Body of pancreas (tissue), 4 donors: ENCODE data around the gene COL8A1. TPM values are rescaled to one million over a fixed set of nuclear protein-coding genes. Genes with fewer than 3 reads are reported as not detected.

Experiments used
- ATAC-seq: fragments of 150-250 bp; one replicate; pipeline ENCODE4 v1.9.1; 2016
- DNase-seq, 4 donors: peaks; one replicate each; pipeline ENCODE4 v3.0.0-alpha.2; 2019
- H3K27ac ChIP-seq, 4 donors: fragments of 200-600 bp; sonication (generic); 1 replicate in 3 of 4; 2 replicates in 1 of 4; pipeline versions ENCODE4 v1.5.1 to v1.6.1; 2016 to 2019; ENCODE audit warnings: mild to moderate bottlenecking in 1 of 4, mixed read lengths in 1 of 4, moderate library complexity in 1 of 4
- H3K27me3 ChIP-seq, 2 donors: fragments of 200-600 bp; sonication (generic); one replicate each; pipeline ENCODE4 v1.6.0; 2016; ENCODE audit warnings: mild to moderate bottlenecking in 1 of 2
- H3K36me3 ChIP-seq, 2 donors: fragments of 200-600 bp; sonication (generic); replicated peaks in 1 of 2; 2 replicates each; pipeline ENCODE4 v1.5.1; 2016; ENCODE audit warnings: low read depth in 2 of 2; ENCODE audit not compliant: insufficient read depth in 1 of 2
- H3K4me1 ChIP-seq: fragments of 200-600 bp; sonication (generic); one replicate; pipeline ENCODE4 v1.6.0; 2016
- H3K4me3 ChIP-seq, 2 donors: fragments of 200-600 bp; sonication (generic); 1 replicate in 1 of 2; 2 replicates in 1 of 2; pipeline ENCODE4 v1.5.1; 2016 to 2019
- H3K9me3 ChIP-seq, 3 donors: fragments of 200-600 bp; sonication (generic); 1 replicate in 2 of 3; 2 replicates in 1 of 3; pipeline ENCODE4 v1.5.1; 2016
- POLR2A ChIP-seq, 3 donors: fragments of 450-650 bp; IDR thresholded peaks; one replicate each; pipeline ENCODE4 v1.6.1; 2016; ENCODE audit warnings: antibody characterized with exemption in 3 of 3, mild to moderate bottlenecking in 2 of 3
- WGBS, 2 donors: methylation state at CpG; one replicate each; pipeline ENCODE4 v1.1.5; 2017; 5-methylcytosine and 5-hydroxymethylcytosine counted together
- intact Hi-C: fragments of 100-400 bp; cut with DNase I; formaldehyde crosslinking; loops from one replicate; pipeline ENCODE4 v1.15.1; 2023
- total RNA-seq, 2 donors: library from RNA; depleted of rRNA; stranded (reverse); fragments of >200 nt; gene quantifications; one replicate each; pipeline ENCODE4 v1.1.0, GENCODE V29; 2016
- TF ChIP-seq, protein P1 (sequence below), 7 experiments: fragments of 450-650 bp in 4 of 7; fragments of 200-600 bp in 3 of 7; sonication (generic) in 3 of 7; IDR thresholded peaks; one replicate each; pipeline ENCODE4 v1.5.1; 2016 to 2019; ENCODE audit warnings: antibody characterized with exemption in 7 of 7

The COL8A1 gene
- total RNA-seq, 2 donors from 2014 or later, result 0.99 to 5.4 TPM

GRCh38 chr3:99693636-99694035, 55.2 kb downstream of the COL8A1 start:
- H3K36me3 ChIP-seq, result no peaks in the 10 kb centered on the region
- TF ChIP-seq, protein P1, sequence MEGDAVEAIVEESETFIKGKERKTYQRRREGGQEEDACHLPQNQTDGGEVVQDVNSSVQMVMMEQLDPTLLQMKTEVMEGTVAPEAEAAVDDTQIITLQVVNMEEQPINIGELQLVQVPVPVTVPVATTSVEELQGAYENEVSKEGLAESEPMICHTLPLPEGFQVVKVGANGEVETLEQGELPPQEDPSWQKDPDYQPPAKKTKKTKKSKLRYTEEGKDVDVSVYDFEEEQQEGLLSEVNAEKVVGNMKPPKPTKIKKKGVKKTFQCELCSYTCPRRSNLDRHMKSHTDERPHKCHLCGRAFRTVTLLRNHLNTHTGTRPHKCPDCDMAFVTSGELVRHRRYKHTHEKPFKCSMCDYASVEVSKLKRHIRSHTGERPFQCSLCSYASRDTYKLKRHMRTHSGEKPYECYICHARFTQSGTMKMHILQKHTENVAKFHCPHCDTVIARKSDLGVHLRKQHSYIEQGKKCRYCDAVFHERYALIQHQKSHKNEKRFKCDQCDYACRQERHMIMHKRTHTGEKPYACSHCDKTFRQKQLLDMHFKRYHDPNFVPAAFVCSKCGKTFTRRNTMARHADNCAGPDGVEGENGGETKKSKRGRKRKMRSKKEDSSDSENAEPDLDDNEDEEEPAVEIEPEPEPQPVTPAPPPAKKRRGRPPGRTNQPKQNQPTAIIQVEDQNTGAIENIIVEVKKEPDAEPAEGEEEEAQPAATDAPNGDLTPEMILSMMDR (IDR thresholded peaks at IDR 0.05), result no peak
- no peak for TF ChIP-seq POLR2A (IDR thresholded peaks at IDR 0.05)
- intact Hi-C loops, result no loop called here
- no peak overlapping the region for H3K4me3 ChIP-seq
- H3K9me3 ChIP-seq, result no peaks in the 10 kb centered on the region
- no peak overlapping the region for H3K27ac ChIP-seq
- DNase-seq, result no peak
- 48 to 56% methylated on average over 2 of the region's 2 CpGs for WGBS, 2 donors
- no peak for ATAC-seq
- H3K27me3 ChIP-seq, result no peaks in the 10 kb centered on the region
- no peaks in the 10 kb centered on the region for H3K4me1 ChIP-seq

GRCh38 chr3:99696497-99696896, 58.1 kb downstream of the COL8A1 start:
- DNase-seq, result no peak
- TF ChIP-seq, protein P1 (IDR thresholded peaks at IDR 0.05), result no peak
- TF ChIP-seq POLR2A (IDR thresholded peaks at IDR 0.05), result no peak
- no peaks in the 10 kb centered on the region for H3K36me3 ChIP-seq

DNA sequence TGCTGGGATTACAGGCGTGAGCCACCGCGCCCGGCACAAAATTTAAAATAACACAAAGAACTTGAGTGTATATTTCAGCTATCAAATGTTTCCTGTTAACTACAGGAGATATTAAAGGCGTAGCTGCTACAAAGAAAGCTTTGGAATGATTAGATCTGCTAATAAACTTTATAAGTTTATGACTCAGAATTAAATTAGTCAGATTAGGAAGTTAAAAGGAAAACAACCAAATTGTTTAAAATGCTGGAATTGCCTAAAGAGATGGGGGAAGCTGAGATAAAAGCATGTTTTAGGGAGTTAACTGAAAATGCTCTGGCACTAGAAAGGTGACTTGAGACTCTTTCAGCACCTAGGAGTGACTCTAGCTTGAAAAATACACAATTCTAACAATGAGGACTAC, 58.9 kb downstream of the COL8A1 start:
- no peaks in the 10 kb centered on the region for H3K4me1 ChIP-seq
- ATAC-seq, result no peak
- H3K4me3 ChIP-seq, result no peak overlapping the region
- H3K9me3 ChIP-seq, result no peaks in the 10 kb centered on the region
- peaks cover 0 to 3% of the 10 kb centered on the region in 2 donors for H3K27me3 ChIP-seq
- WGBS, 2 donors, result 64 to 68% methylated on average over 5 of the region's 5 CpGs
- no peak for DNase-seq
- no peak overlapping the region for H3K27ac ChIP-seq
- H3K36me3 ChIP-seq, result no peaks in the 10 kb centered on the region
- intact Hi-C loops, result no loop called here
- TF ChIP-seq, protein P1 (IDR thresholded peaks at IDR 0.05), result no peak
- no peak for TF ChIP-seq POLR2A (IDR thresholded peaks at IDR 0.05)

More at GRCh38 chr3:99696497-99696896, 58.1 kb downstream of the COL8A1 start:
- ATAC-seq, result no peak
- intact Hi-C loops, result no loop called here
- Histone ChIP-seq H3K4me3 (no peak overlapping the region), H3K27ac (no peak overlapping the region), H3K9me3 (no peaks in the 10 kb centered on the region), H3K4me1 (no peaks in the 10 kb centered on the region), H3K27me3 (peaks cover 0 to 3% of the 10 kb centered on the region in 2 donors)
- 81 to 84% methylated on average over 5 of the region's 5 CpGs for WGBS, 2 donors

DNA sequence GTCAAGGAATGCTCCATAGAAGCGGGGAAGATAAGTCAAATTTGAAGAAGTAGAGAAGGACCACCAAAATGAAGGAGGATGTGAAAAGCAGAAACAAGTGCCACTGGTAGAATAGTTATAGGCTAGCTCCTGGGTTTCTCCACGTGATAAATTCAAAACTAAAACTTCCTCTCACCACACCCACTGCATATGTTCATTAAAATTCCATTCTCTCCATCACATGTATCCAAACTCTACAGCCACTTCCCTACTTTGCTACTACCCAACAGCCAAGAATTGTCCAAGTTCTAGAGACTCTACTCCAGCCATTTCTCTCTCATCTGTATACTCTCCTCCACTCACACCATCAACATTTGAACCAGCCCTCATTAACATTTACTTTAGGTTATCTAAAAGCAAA, 60.5 kb downstream of the COL8A1 start:
- Histone ChIP-seq H3K9me3 (no peaks in the 10 kb centered on the region), H3K27ac (no peak overlapping the region), H3K4me3 (no peak overlapping the region), H3K27me3 (peaks cover 0 to 3% of the 10 kb centered on the region in 2 donors), H3K36me3 (no peaks in the 10 kb centered on the region), H3K4me1 (no peaks in the 10 kb centered on the region)
- ATAC-seq, result no peak
- intact Hi-C loops, result no loop called here
- 35 to 38% methylated on average over 2 of the region's 2 CpGs for WGBS, 2 donors
- no peak for DNase-seq
- TF ChIP-seq POLR2A (IDR thresholded peaks at IDR 0.05), result no peak
- TF ChIP-seq, protein P1 (IDR thresholded peaks at IDR 0.05), result no peak

DNA sequence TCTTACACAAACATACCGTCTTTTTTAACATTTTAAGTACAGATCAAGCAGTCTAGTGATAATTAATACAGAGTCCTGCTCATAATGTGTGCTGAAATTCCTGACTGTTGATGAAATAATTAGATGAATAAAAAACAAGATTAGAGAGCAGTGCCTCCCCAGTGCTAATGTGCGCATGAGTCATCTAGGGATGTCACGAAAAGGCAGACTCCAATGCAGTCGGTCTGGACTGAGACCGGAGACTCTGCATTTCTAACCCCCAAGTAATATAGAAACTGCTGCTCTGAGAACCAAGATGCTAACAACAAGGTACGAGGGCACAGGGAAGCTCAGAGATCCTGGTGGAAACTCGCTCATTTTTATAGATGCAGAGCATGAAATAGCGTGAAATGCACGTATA, 61.4 kb downstream of the COL8A1 start:
- no peaks in the 10 kb centered on the region for H3K4me1 ChIP-seq
- intact Hi-C loops, result no loop called here
- DNase-seq (no peak), ATAC-seq (no peak)
- TF ChIP-seq POLR2A (IDR thresholded peaks at IDR 0.05), result no peak
- TF ChIP-seq, protein P1 (IDR thresholded peaks at IDR 0.05), result no peak
- H3K9me3 ChIP-seq, result no peaks in the 10 kb centered on the region
- peaks cover 0 to 3% of the 10 kb centered on the region in 2 donors for H3K27me3 ChIP-seq
- H3K4me3 ChIP-seq, result no peak overlapping the region
- 74 to 78% methylated on average over 9 of the region's 9 CpGs for WGBS, 2 donors
- no peaks in the 10 kb centered on the region for H3K36me3 ChIP-seq
- no peak overlapping the region for H3K27ac ChIP-seq
